Measurements from ENCODE around the gene MMP12. TPM values are rescaled to one million over a fixed set of nuclear protein-coding genes. Genes with fewer than 3 reads are reported as not detected.
A peak's percentile ranks its signal among the peaks of the same experiment; 100 is the strongest.

Gene MMP12
- total RNA-seq, 2 experiments from 2014 or later: not detected

- CTCF ChIA-PET: no interaction called here
- TF ChIP-seq CTCF (IDR thresholded peaks at IDR 0.05): no peak
- intact Hi-C loops (cut with micrococcal nuclease): no loop called here
- POLR2A ChIA-PET: no interaction called here
- DNase-seq (no peak), ATAC-seq (no peak)
- Mint-ChIP-seq H3K36me3 (ENCODE audit: low read depth) (no peaks in the 10 kb centered on the region), H3K4me1 (ENCODE audit: low read depth) (no peaks in the 10 kb centered on the region), H3K27me3 (peaks cover 23% of the 10 kb centered on the region), H3K27ac (no peak overlapping the region), H3K4me3 (no peak overlapping the region), H3K9me3 (no peaks in the 10 kb centered on the region)
Observed at GRCh38 chr11:102832612-102833011, 42.2 kb downstream of the MMP12 start.

GRCh38 chr11:102831489-102832440 is 43.0 kb downstream of the MMP12 start:
- POLR2A ChIA-PET: no interaction called here
- DNase-seq (peak; percentile 48), ATAC-seq (no peak)
- TF ChIP-seq CTCF (IDR thresholded peaks at IDR 0.05): no peak
- Mint-ChIP-seq H3K36me3 (ENCODE audit: low read depth) (no peaks in the 10 kb centered on the region), H3K4me3 (no peak overlapping the region), H3K27me3 (peaks cover 27% of the 10 kb centered on the region), H3K4me1 (ENCODE audit: low read depth) (no peaks in the 10 kb centered on the region), H3K9me3 (no peaks in the 10 kb centered on the region), H3K27ac (no peak overlapping the region)
- CTCF ChIA-PET: interaction anchor here (0.8 to 1.3 kb wide), 3 partner anchors 11 to 114 kb away, joined by 3 to 4 read pairs (median 3); no protein-coding TSS in a partner anchor
- intact Hi-C loops (cut with micrococcal nuclease): no loop called here

GRCh38 chr11:102831128-102831488 is 43.7 kb downstream of the MMP12 start:
- no peak for ATAC-seq
- no peak for DNase-seq
- Mint-ChIP-seq H3K27ac (no peak overlapping the region), H3K4me1 (ENCODE audit: low read depth) (no peaks in the 10 kb centered on the region), H3K27me3 (peaks cover 27% of the 10 kb centered on the region), H3K36me3 (ENCODE audit: low read depth) (no peaks in the 10 kb centered on the region), H3K4me3 (no peak overlapping the region), H3K9me3 (no peaks in the 10 kb centered on the region)
- intact Hi-C loops (cut with micrococcal nuclease): no loop called here
- ChIA-PET POLR2A (no interaction called here), CTCF (interaction anchor here (0.8 to 1.3 kb wide), 3 partner anchors 11 to 115 kb away, joined by 3 to 4 read pairs (median 3); no protein-coding TSS in a partner anchor)
- TF ChIP-seq CTCF (IDR thresholded peaks at IDR 0.05): no peak

- no peak for TF ChIP-seq CTCF (IDR thresholded peaks at IDR 0.05)
- peaks cover 30% of the 10 kb centered on the region for H3K27me3 Mint-ChIP-seq
- H3K4me1 Mint-ChIP-seq (ENCODE audit: low read depth): no peaks in the 10 kb centered on the region
- ATAC-seq (no peak), DNase-seq (no peak)
- H3K36me3 Mint-ChIP-seq (ENCODE audit: low read depth): no peaks in the 10 kb centered on the region
- intact Hi-C loops (cut with micrococcal nuclease): no loop called here
- H3K4me3 Mint-ChIP-seq: no peak overlapping the region
- ChIA-PET POLR2A (no interaction called here), CTCF (no interaction called here)
- no peak overlapping the region for H3K27ac Mint-ChIP-seq
- H3K9me3 Mint-ChIP-seq: no peaks in the 10 kb centered on the region
Observed at GRCh38 chr11:102830001-102830727, 44.6 kb downstream of the MMP12 start.
